ENCODE data around the gene HECW1.
"Not testable (repeated sequence)": the region's sequence is repeated elsewhere in the genome, so short reads cannot be mapped to it uniquely, and the experiment has no call there.

The HECW1 gene

DNA sequence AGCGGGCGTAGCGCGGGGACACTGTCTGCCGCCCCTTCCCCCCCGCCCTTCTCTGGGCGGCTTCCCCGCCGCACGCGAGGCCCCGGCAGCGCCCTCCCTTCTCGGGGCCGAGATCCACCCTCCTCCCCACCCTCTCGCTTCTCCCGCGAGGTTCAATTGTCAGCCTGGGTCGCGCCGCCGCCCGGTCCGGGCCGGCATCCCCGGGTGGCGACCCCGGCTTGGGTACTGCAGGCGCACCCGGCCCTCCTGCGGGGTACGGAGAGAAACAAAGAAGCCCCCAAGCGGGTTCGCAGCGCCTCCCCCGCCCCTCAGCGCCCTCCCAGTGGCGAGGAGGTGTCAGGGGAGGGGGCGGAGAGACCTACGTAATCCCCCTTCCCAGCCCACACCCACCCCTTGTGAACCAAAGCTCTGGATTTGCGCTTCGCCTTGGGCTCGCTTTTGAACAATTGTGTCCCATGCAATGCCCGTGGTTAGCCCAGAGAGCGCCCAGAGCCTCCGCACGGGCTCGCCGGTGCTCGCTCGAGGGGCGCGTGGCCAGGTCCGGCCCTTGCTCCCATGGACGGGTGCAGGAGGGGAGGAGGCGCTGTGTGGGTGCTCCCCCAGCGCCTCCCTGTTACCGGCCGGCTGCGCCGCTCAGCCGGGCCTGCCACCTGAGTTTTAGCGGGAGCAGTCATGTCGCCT lies 634 bp downstream of the HECW1 start:
- DNase-seq, result peak in 1 of 2 experiments; percentile 12

GRCh38 chr7:43113622-43114457 lies 1.4 kb downstream of the HECW1 start:
- no peak for DNase-seq

GRCh38 chr7:43114458-43114780 lies 2.0 kb downstream of the HECW1 start:
- DNase-seq, result no peak

- no peak for DNase-seq
Observed at GRCh38 chr7:43116451-43116850, 4.0 kb downstream of the HECW1 start.

- no peak for DNase-seq
Observed at GRCh38 chr7:43117095-43117494, 4.6 kb downstream of the HECW1 start.

DNA sequence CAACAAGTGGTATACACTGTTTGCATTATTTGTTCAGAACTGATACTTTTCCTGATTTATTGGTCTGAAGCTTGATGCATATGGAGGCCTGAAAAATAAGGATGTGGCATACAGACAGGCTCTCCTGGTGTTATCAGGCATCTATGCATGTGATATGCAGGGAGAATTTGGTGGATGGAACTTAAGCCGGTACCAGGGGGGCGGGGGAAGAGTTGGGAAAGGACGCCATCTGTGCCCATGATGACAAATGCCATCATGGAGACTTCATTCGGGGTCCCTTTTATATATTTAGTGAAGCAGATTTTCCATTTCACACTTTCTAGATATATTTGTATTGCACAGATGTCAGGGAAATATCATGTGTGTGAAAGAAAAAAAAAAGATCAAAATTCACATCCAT lies 5.4 kb downstream of the HECW1 start:
- no peak for DNase-seq

GRCh38 chr7:43118313-43118712 lies 5.9 kb downstream of the HECW1 start:
- no peak for DNase-seq

DNA sequence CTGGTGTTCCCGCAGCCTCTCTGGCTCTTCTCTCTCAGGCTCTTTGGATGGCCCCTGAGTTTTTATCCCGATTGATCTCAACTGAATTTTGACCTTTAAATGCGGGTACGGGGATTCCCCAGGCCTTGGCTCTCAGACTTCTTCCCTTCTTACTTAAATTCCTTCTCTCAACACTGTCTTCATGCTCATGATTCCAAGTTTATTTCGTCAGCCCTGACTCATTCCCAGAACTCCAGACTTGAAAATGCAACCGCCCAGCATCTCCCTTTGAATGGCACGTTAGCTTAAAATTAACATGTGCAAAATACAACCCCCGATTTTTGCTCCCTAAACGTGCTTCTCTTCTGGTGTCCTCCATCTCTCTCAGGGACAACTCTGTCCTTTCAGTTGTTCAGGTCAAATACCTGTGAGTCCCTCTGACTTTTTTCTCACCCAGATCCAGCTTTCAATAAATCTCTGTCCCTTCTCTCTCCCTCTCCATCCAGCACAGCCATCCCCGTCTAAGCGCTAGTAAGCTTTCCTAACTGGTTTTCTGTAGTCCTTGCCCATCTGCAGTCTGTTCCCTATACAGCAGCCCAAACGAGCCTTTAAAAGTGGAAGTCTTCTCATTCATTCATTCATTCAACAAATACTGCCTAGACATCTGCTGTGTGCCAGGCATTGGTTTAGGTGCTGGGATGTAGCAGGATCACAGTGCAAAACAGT lies 7.1 kb downstream of the HECW1 start:
- no peak for DNase-seq

- DNase-seq, result no peak
Observed at GRCh38 chr7:43121973-43122372, 9.5 kb downstream of the HECW1 start.

DNA sequence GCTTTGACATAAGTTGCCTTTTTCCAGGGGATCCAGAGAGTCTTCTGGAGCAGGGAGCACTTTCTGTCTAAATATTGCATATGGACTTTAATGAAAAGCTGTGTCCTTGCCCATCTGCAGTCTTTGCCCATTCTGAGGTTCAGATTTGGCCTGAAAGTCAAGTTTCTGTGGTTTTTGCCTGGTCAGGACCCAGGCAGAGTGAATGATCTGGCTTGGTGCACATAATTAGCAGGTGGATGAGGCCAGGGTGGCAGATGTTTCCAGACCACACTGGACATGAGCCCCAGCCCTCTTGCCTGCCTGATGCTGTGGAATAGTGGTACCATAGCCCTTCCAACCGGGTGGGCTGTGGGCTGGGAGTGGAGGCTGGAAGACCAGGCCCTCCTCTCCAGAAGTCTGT lies 11.0 kb downstream of the HECW1 start:
- DNase-seq, result no peak

- DNase-seq, result no peak
Observed at GRCh38 chr7:43124388-43124787, 11.9 kb downstream of the HECW1 start.

DNA sequence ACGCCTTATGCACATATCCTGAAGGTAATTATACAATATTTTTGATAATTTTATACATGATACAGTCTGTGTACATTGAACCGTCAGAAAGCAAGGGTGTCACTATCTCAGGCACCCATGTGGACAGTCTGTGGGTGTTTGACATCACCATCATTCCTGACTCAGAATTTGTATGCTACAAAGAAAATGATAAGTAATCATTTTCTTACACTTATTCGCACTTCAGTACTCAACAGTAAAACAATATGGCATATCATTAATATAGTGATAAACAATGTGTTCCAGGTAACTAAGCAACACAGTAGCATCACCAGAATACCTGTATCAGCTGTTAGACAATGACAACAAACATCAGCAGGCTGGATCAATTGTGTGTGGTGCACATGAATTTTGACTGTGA lies 17.9 kb downstream of the HECW1 start:
- DNase-seq, result no peak

- no peak for DNase-seq
Observed at GRCh38 chr7:43135129-43135528, 22.7 kb downstream of the HECW1 start.

- no peak for DNase-seq
Observed at GRCh38 chr7:43136064-43136463, 23.6 kb downstream of the HECW1 start.

DNA sequence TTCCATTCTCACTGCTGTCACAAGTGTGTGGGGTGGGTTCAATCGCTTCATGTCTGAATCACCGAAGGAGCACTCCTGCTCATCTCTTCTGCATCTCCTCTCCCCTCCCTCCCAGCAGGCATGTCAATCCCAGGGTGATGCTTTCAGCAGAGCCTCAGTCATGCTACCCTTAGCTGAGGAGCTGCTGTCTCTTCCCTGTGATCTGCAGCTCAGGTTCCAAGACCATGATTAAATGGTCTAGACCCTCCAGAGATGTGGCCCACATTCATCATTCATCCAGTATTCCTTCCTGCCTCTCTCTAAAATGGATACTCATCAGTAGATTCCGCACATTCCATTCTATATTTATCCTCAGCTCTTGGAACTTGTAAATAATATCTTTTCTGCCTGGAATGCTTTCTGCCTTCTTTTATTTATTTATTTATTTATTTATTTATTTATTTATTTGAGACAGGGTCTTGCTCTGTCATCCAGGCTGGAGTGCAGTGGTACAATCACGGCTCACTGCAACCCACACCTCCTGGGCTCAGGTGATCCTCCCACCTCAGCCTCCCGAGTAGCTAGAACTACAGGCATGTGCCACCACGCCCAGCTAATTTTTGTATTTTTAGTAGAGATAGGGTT lies 24.8 kb downstream of the HECW1 start:
- not testable (repeated sequence) for DNase-seq

DNA sequence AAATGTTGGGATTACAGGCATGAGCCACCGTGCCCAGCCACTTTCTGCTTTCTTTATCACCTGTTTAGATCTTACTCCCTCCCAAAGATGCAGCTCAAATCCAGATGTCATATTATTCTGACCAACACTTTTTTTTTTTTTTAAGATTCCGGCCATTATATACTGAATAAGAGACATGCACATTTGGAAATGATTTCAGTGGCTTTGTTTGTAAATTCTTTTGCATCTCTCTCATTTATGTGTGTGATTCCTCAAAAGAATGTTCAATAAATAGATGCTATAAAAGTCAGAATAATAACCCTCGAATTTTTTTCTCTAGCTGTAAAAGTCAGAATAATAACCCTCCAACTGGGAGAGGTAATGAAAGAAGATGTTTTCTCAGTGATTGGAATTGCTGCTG lies 25.4 kb downstream of the HECW1 start:
- DNase-seq, result no peak

DNA sequence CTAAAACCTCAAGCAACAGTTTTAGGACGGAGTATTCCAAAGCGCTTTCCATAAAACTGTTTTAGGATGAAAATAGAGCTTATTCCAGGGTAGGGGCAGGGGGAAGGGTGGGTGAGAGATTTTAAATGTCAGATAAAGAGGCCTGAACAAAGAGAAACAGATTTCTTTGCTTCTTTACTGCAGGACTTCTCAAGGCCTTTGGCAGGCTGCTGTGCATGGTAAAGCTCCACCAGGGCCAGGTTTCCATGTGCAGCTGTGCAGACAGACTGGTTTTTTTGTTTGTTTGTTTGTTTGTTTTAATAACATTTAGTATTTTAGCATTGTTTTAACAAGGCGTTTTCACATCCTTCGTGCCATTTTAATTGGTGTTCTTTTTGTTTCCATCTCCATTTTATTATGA lies 26.3 kb downstream of the HECW1 start:
- no peak for DNase-seq

DNA sequence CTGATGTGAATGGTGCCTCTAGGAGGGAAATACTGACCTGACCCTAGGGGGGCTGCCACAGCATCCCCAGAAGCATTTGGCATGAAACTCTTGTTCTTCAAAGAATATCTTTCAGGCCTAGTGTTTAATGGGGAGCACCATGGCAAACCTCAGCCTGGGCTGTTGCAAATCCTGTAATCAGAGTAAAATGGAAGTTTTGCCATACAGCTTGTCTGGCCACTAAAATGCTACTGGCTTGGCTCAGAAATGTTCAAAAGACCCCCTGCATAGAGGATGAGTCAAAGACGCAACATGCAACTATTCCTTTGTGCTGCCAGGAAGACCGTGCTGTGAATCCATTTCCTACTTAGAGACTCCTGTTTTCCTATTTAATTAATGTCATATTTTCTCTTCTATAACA lies 26.7 kb downstream of the HECW1 start:
- DNase-seq, result no peak

- no peak for DNase-seq
Observed at GRCh38 chr7:43140186-43140585, 27.7 kb downstream of the HECW1 start.

- no peak for DNase-seq
Observed at GRCh38 chr7:43141091-43141490, 28.6 kb downstream of the HECW1 start.

DNA sequence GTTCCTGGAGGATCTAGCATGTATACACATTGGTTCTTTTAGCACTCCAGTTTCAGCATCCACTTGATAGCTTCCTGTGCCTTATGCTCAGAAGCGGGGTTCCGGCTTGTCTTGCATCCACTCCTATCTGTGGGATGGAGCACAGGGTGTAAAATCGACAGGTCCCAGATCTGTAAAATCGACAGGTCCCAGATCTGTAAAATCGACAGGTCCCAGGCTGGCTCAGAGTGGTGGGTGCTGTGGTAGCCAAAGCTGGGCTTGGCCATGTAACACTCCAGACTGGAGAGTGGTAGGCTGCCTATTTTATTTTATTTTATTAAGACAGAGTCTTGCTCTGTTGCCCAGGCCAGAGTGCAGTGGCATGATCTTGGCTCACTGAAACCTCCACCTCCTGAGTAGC lies 30.3 kb downstream of the HECW1 start:
- DNase-seq, result no peak

GRCh38 chr7:43143918-43144589 lies 31.6 kb downstream of the HECW1 start:
- DNase-seq, result no peak

- no peak for DNase-seq
Observed at GRCh38 chr7:43148161-43148731, 35.8 kb downstream of the HECW1 start.
